Fibroblast of villous mesenchyme (primary cell): ENCODE data around the gene NXPH2. TPM values are rescaled to one million over a fixed set of nuclear protein-coding genes. Genes with fewer than 3 reads are reported as not detected.

Source experiments
- DNase-seq: peaks from one replicate; pipeline ENCODE4 v3.0.0-alpha.2; 2010; ENCODE audit warnings: low read depth
- H3K4me3 ChIP-seq: 2 replicates; pipeline ENCODE4 v1.5.1; 2011; ENCODE audit warnings: low read depth, mild to moderate bottlenecking, low read length
- CTCF ChIP-seq: IDR thresholded peaks from 2 replicates; pipeline ENCODE4 v1.5.1; 2012; ENCODE audit warnings: low read depth, mild to moderate bottlenecking, low read length; ENCODE audit not compliant: insufficient read depth
- total RNA-seq: library from RNA; depleted of rRNA; stranded (reverse); fragments of >200 nt; gene quantifications from 2 replicates; pipeline ENCODE4 v1.2.3, GENCODE V29; 2012

The NXPH2 gene
- total RNA-seq, 1 donor, result under 0.01 TPM

- no peak overlapping the region for H3K4me3 ChIP-seq
- DNase-seq, result no peak
- TF ChIP-seq CTCF, result no peak
Measured at GRCh38 chr2:138763971-138764370, 16.2 kb downstream of the NXPH2 start.

GRCh38 chr2:138762533-138762932 is 17.7 kb downstream of the NXPH2 start:
- no peak overlapping the region for H3K4me3 ChIP-seq
- no peak for TF ChIP-seq CTCF
- DNase-seq, result no peak

GRCh38 chr2:138760676-138761075 is 19.5 kb downstream of the NXPH2 start:
- no peak for DNase-seq

GRCh38 chr2:138757384-138757783 is 22.8 kb downstream of the NXPH2 start:
- no peak for DNase-seq
- no peak for TF ChIP-seq CTCF
- H3K4me3 ChIP-seq, result no peak overlapping the region

More at GRCh38 chr2:138760676-138761075, 19.5 kb downstream of the NXPH2 start:
- no peak for TF ChIP-seq CTCF
- H3K4me3 ChIP-seq, result no peak overlapping the region

DNA sequence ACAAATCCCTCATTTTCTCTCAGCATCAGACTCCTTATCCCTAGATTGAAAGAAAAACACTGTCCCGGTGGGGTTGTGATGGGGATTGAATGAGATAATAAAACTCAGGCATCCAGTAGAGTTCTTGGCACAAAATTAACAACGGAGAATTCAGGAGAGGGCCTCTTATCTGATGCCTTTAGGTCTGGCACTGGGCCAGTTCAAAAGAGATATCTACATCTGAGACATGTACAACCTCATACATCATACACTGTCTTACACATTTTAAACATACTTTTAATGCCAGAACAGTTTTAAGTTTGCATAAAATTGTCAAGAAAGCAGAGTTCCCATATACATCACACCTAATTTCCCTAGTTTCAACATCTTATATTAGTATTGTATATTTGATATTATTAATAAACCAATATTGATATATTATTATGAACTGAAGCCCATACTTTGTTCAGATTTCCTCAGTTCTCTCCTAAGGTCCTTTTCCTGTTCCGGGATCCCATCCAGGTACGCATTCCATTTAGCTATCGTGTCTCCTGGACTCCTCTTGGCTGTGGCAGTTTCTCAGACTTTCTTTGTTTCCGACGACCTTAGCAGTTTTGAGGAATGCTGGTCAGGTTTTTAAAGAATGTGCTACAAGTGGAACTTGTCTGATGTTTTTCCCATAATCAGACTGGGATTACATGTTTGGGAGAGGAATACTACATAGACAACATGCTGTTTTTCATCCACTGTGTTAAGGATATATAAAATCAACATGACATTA is 27.8 kb downstream of the NXPH2 start:
- H3K4me3 ChIP-seq, result no peak overlapping the region
- no peak for DNase-seq
- no peak for TF ChIP-seq CTCF

DNA sequence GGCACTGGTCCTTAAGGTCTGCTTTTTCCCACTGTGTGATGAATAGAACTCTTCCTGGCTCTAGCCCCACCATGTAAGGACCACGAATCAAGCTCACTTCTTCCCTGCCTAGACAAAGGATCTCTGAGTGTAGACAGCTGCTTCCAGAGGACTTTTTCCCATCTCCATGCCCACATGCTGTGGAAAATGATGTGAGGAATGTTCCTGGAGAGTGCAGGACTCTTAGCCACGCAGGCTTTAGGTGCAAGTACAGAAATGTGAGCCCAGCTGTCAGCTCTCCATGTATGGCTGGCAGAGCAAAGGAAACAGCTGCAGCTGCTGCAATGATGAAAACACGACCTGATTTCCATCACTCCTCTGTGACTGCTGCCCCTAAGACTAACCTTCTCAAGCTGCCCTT is 35.5 kb downstream of the NXPH2 start:
- no peak overlapping the region for H3K4me3 ChIP-seq
- no peak for DNase-seq
- TF ChIP-seq CTCF, result no peak
